Fibroblast of mammary gland (primary cell): Measurements from ENCODE around the gene CAMK2G.

Source experiments
- DNase-seq: peaks from one replicate; pipeline ENCODE4 v3.0.0-alpha.2; 2010; ENCODE audit warnings: low read depth
- H3K4me3 ChIP-seq: 2 replicates; pipeline ENCODE4 v1.5.1; 2011; ENCODE audit warnings: low read depth, mild to moderate bottlenecking, low read length, moderate library complexity; ENCODE audit not compliant: control insufficient read depth
- CTCF ChIP-seq: conservative IDR thresholded peaks from 2 replicates; pipeline ENCODE4 v1.5.1; 2011; ENCODE audit warnings: low read depth, low read length, inconsistent platforms; ENCODE audit not compliant: control insufficient read depth, insufficient read depth

Gene CAMK2G

DNA sequence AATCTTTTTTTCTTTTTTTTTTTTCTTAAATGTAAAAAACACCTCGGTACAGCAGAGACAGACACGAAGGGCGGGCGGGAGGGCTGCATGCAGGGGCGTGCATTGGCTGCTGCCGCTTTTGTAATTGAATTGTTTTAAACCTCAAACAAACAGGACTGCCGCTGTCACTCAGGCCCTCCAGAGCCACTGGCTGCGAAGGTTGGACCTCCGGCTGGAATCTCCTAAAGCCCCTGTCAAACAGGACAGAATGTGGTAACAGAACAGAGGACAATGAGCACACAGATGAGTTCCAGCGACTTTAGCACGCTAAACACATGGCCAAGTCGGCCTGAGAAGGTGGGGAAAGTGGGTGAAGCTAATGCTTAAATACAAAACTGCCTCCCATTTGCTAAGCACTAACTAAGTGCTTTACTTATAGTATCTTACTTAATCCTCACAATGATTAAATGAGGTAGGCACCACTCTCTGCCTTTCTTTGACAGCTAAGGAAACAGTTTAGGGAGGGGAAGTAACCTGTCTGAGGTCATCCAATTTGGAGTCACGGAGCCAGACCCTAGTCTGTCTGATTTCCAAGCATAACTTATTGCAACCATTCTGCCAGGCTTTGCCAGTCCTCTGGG lies 60.0 kb downstream of the CAMK2G start:
- DNase-seq: no peak
- no peak for TF ChIP-seq CTCF
- H3K4me3 ChIP-seq: no peak overlapping the region

- H3K4me3 ChIP-seq: no peak overlapping the region
- TF ChIP-seq CTCF: no peak
- no peak for DNase-seq
Measured at GRCh38 chr10:73813333-73813732, 61.0 kb downstream of the CAMK2G start.

- no peak overlapping the region for H3K4me3 ChIP-seq
- DNase-seq: no peak
- TF ChIP-seq CTCF: no peak
Measured at GRCh38 chr10:73812657-73813056, 61.7 kb downstream of the CAMK2G start.

- TF ChIP-seq CTCF: no peak
- DNase-seq: peak; percentile 24
- peak overlapping the region; percentile 63 for H3K4me3 ChIP-seq
Measured at GRCh38 chr10:73810735-73811465, 63.5 kb downstream of the CAMK2G start.

GRCh38 chr10:73810358-73810734 lies 64.0 kb downstream of the CAMK2G start:
- DNase-seq: peak; percentile 50
- no peak for TF ChIP-seq CTCF
- peak overlapping the region; percentile 63 for H3K4me3 ChIP-seq

- DNase-seq: no peak
- no peak for TF ChIP-seq CTCF
- H3K4me3 ChIP-seq: no peak overlapping the region
Measured at GRCh38 chr10:73809061-73809818, 65.1 kb downstream of the CAMK2G start.
